NCI-H187 (cell line): ENCODE measurements around the gene COP1.

Source experiments
- DNase-seq, 2 experiments: peaks; one replicate each; lab custom pipeline; 2025; lab: John Stamatoyannopoulos, UW

The COP1 gene

GRCh38 chr1:175963740-175964139 lies 243.3 kb downstream of the COP1 start:
- DNase-seq: no peak

- no peak for DNase-seq
These were observed 246.9 kb downstream of the COP1 start for GRCh38 chr1:175960169-175960568.

- DNase-seq: no peak
These were observed 255.5 kb downstream of the COP1 start for GRCh38 chr1:175951627-175952026.

- no peak for DNase-seq
These were observed 259.3 kb downstream of the COP1 start for GRCh38 chr1:175947771-175948170.

GRCh38 chr1:175944591-175944990 lies 262.5 kb downstream of the COP1 start:
- no peak for DNase-seq

- DNase-seq: no peak
These were observed 265.9 kb downstream of the COP1 start for GRCh38 chr1:175941164-175941563.

GRCh38 chr1:175936736-175937135 lies 270.4 kb downstream of the COP1 start:
- DNase-seq: no peak

GRCh38 chr1:175935566-175936115 lies 271.4 kb downstream of the COP1 start:
- no peak for DNase-seq

- DNase-seq: no peak
These were observed 271.9 kb downstream of the COP1 start for GRCh38 chr1:175935166-175935565.

- no peak for DNase-seq
These were observed 273.3 kb downstream of the COP1 start for GRCh38 chr1:175933801-175934200.

GRCh38 chr1:175927944-175928343 lies 279.1 kb downstream of the COP1 start:
- no peak for DNase-seq

- no peak for DNase-seq
These were observed 284.7 kb downstream of the COP1 start for GRCh38 chr1:175922254-175922881.

- DNase-seq: no peak
These were observed 286.7 kb downstream of the COP1 start for GRCh38 chr1:175920381-175920780.

GRCh38 chr1:175919001-175919400 lies 288.1 kb downstream of the COP1 start:
- no peak for DNase-seq

GRCh38 chr1:175918364-175918801 lies 288.7 kb downstream of the COP1 start:
- no peak for DNase-seq

- DNase-seq: no peak
These were observed 293.0 kb downstream of the COP1 start for GRCh38 chr1:175914115-175914514.

- no peak for DNase-seq
These were observed 295.9 kb downstream of the COP1 start for GRCh38 chr1:175911138-175911537.

GRCh38 chr1:175906370-175906769 lies 300.7 kb downstream of the COP1 start:
- no peak for DNase-seq

GRCh38 chr1:175904808-175905207 lies 302.3 kb downstream of the COP1 start:
- DNase-seq: no peak

GRCh38 chr1:175902281-175902680 lies 304.8 kb downstream of the COP1 start:
- no peak for DNase-seq

- DNase-seq: no peak
These were observed 305.8 kb downstream of the COP1 start for GRCh38 chr1:175901076-175901836.

GRCh38 chr1:175900171-175900570 lies 306.9 kb downstream of the COP1 start:
- DNase-seq: no peak

GRCh38 chr1:175895966-175896365 lies 311.1 kb downstream of the COP1 start:
- no peak for DNase-seq
